ENCODE results near the gene TFEC.

TFEC gene

GRCh38 chr7:115973406-115973805 lies 57.2 kb downstream of the TFEC start:
- Histone ChIP-seq H3K4me1 (no peaks in the 10 kb centered on the region), H3K9me3 (no peaks in the 10 kb centered on the region), H3K27me3 (ENCODE audit: low read depth) (no peaks in the 10 kb centered on the region), H3K36me3 (replicated peaks) (no peaks in the 10 kb centered on the region), H3K4me3 (no peak overlapping the region)
- in situ Hi-C loops (cut with MboI; ENCODE audit: low sequenced_read_pairs): no loop called here
- DNase-seq (ENCODE audit: low spot score in 2 of 2): no peak

GRCh38 chr7:115971506-115971905 lies 59.1 kb downstream of the TFEC start:
- Histone ChIP-seq H3K9me3 (no peaks in the 10 kb centered on the region), H3K4me1 (no peaks in the 10 kb centered on the region), H3K4me3 (no peak overlapping the region), H3K27me3 (ENCODE audit: low read depth) (no peaks in the 10 kb centered on the region), H3K36me3 (replicated peaks) (no peaks in the 10 kb centered on the region)
- in situ Hi-C loops (cut with MboI; ENCODE audit: low sequenced_read_pairs): no loop called here
- DNase-seq (ENCODE audit: low spot score in 2 of 2): no peak

DNA sequence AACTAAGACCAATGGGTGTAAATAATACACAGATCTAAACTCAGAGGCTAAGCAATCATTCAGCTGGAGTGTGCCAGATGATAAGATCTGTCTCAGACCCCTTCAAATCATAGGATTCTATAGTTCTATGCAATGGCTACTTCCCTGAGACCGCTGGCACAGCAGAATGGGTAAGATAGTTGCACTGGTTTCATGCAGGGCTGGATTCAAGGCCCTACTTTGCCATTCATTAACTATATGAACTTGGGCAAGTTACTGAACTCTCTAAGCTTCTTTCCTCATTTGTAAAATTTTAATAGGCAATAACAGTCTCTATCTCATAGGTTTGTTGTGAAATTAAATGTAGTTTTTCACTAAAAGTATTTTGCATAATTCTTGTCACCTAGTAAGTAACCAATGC lies 62.0 kb downstream of the TFEC start:
- in situ Hi-C loops (cut with MboI; ENCODE audit: low sequenced_read_pairs): no loop called here
- no peaks in the 10 kb centered on the region for H3K4me1 ChIP-seq
- no peaks in the 10 kb centered on the region for H3K9me3 ChIP-seq
- H3K36me3 ChIP-seq (replicated peaks): no peaks in the 10 kb centered on the region
- H3K27me3 ChIP-seq (ENCODE audit: low read depth): no peaks in the 10 kb centered on the region
- H3K4me3 ChIP-seq: no peak overlapping the region
- DNase-seq (ENCODE audit: low spot score in 2 of 2): no peak

GRCh38 chr7:115968171-115968570 lies 62.4 kb downstream of the TFEC start:
- no peaks in the 10 kb centered on the region for H3K27me3 ChIP-seq (ENCODE audit: low read depth)
- H3K36me3 ChIP-seq (replicated peaks): no peaks in the 10 kb centered on the region
- in situ Hi-C loops (cut with MboI; ENCODE audit: low sequenced_read_pairs): no loop called here
- no peaks in the 10 kb centered on the region for H3K4me1 ChIP-seq
- no peak for DNase-seq (ENCODE audit: low spot score in 2 of 2)
- H3K4me3 ChIP-seq: no peak overlapping the region
- no peaks in the 10 kb centered on the region for H3K9me3 ChIP-seq

DNA sequence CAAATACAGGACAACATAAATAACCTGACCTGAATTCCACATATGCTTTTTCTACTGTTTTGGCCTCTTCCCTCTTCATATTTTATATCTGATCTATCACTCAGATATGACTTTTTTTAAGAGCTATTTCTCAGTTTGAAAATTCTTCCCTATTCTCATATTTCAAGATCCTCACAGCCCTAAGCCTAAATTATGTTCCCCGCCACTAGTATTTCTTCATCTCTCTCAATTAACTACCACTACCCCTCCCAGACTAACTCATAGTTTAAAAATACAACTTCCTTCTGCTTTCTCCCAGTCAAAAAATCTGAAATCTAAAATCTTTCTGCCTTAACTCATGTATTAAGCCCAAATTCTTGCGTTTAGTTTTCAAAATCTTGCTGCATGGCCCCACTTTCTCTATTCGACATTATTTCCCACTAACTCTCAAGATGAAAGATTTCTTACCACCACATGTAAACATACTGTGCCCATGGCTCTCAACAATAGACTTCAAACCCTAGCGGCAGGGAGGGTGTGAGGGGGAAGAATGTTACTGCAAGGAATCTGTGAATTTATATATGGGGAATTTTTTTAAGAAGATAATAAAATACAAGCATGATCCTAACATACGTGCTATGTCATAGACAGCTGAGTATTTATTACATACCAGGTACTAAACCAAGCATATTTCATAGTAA lies 64.6 kb downstream of the TFEC start:
- H3K4me1 ChIP-seq: no peaks in the 10 kb centered on the region
- H3K36me3 ChIP-seq (replicated peaks): no peaks in the 10 kb centered on the region
- in situ Hi-C loops (cut with MboI; ENCODE audit: low sequenced_read_pairs): no loop called here
- no peak for DNase-seq (ENCODE audit: low spot score in 2 of 2)
- H3K27me3 ChIP-seq (ENCODE audit: low read depth): no peaks in the 10 kb centered on the region
- no peaks in the 10 kb centered on the region for H3K9me3 ChIP-seq
- no peak overlapping the region for H3K4me3 ChIP-seq

DNA sequence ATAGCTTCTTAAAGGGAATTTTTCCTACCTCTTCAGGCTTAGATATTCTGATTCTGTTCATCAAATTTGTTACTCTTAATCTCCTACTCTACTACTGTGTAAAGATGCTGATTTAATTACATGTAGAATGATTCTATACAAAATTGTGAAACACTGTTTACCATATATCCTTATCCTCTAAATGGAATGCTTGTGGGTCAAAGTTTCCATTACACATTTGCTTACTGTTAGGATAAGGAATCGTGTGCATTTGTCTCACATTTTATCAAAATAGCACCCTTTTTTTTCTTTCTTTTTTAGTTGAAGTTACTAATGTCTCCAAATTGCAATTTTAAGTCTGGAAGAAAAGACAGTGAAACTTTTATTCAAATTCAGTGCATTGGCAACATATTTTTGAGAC lies 65.3 kb downstream of the TFEC start:
- Histone ChIP-seq H3K9me3 (no peaks in the 10 kb centered on the region), H3K36me3 (replicated peaks) (no peaks in the 10 kb centered on the region), H3K4me3 (no peak overlapping the region), H3K4me1 (no peaks in the 10 kb centered on the region), H3K27me3 (ENCODE audit: low read depth) (no peaks in the 10 kb centered on the region)
- in situ Hi-C loops (cut with MboI; ENCODE audit: low sequenced_read_pairs): no loop called here
- no peak for DNase-seq (ENCODE audit: low spot score in 2 of 2)

DNA sequence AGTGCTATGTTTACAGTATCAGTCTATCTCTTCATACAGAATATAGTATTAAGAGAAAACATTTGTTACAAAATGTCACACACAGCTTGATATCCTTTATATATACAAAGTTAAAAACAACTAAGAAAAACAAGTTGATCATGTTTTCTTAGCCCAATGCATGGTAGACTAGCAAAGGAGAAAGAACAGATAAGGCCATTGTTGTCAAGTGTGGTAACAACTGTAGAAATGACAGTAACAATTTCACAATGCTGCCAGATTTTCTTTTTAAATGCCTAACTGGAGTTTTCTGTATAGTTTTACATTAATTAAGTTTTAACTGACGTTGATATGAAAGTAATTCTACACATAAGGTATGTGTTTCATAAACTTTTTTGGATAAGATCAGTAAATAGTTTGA lies 65.8 kb downstream of the TFEC start:
- Histone ChIP-seq H3K27me3 (ENCODE audit: low read depth) (no peaks in the 10 kb centered on the region), H3K4me3 (no peak overlapping the region), H3K36me3 (replicated peaks) (no peaks in the 10 kb centered on the region), H3K9me3 (no peaks in the 10 kb centered on the region), H3K4me1 (no peaks in the 10 kb centered on the region)
- in situ Hi-C loops (cut with MboI; ENCODE audit: low sequenced_read_pairs): no loop called here
- DNase-seq (ENCODE audit: low spot score in 2 of 2): no peak

- no peak overlapping the region for H3K4me3 ChIP-seq
- H3K9me3 ChIP-seq: no peaks in the 10 kb centered on the region
- DNase-seq (ENCODE audit: low spot score in 2 of 2): no peak
- H3K36me3 ChIP-seq (replicated peaks): no peaks in the 10 kb centered on the region
- H3K4me1 ChIP-seq: no peaks in the 10 kb centered on the region
- in situ Hi-C loops (cut with MboI; ENCODE audit: low sequenced_read_pairs): no loop called here
- no peaks in the 10 kb centered on the region for H3K27me3 ChIP-seq (ENCODE audit: low read depth)
These were observed 68.2 kb downstream of the TFEC start for GRCh38 chr7:115962340-115962739.

GRCh38 chr7:115953592-115954255 lies 76.8 kb downstream of the TFEC start:
- no peaks in the 10 kb centered on the region for H3K27me3 ChIP-seq (ENCODE audit: low read depth)
- in situ Hi-C loops (cut with MboI; ENCODE audit: low sequenced_read_pairs): no loop called here

DNA sequence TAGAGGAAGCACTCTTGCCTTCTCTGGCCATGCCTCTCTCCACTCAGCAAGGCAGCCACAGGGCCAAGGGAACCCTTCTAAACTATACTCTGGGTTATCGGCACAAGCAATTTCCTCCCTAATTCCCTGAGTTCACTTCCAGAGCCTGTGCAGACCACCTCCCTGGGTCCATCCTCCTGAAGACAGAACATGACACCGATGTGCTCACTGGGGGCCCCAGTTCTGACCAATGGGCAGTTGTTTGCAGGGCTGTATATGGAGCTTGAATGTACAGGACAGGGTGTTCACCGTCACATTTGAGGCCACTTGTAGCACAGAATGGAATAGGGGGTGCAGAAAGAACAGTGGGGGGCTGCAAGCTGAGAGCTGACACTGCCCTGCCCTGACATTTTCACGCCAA lies 77.7 kb downstream of the TFEC start:
- H3K9me3 ChIP-seq: no peaks in the 10 kb centered on the region
- no peaks in the 10 kb centered on the region for H3K36me3 ChIP-seq (replicated peaks)
- H3K27me3 ChIP-seq (ENCODE audit: low read depth): no peaks in the 10 kb centered on the region
- no peak for DNase-seq (ENCODE audit: low spot score in 2 of 2)
- H3K4me3 ChIP-seq: no peak overlapping the region
- no peaks in the 10 kb centered on the region for H3K4me1 ChIP-seq
- in situ Hi-C loops (cut with MboI; ENCODE audit: low sequenced_read_pairs): no loop called here

More at GRCh38 chr7:115953592-115954255, 76.8 kb downstream of the TFEC start:
- no peaks in the 10 kb centered on the region for H3K4me1 ChIP-seq
- no peaks in the 10 kb centered on the region for H3K36me3 ChIP-seq (replicated peaks)
- no peak overlapping the region for H3K4me3 ChIP-seq
- no peak for DNase-seq (ENCODE audit: low spot score in 2 of 2)
- H3K9me3 ChIP-seq: no peaks in the 10 kb centered on the region

DNA sequence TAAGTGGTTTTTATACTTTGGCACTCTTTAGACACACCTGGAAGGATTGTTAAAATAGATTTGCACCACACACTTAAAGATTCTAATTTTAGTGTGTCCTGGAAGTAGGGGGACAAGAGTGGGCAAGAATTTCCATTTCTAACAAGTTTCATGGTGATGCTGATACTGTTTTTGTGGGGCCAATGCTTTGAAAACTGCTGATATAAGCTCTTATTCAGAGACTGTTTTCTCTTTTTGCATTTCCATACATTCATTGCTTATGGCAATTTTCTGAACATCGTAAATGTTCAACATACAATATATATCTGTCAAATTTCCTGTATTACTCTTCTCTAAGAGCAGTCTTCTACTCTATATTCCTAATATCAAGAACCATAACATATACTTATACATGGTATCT lies 79.0 kb downstream of the TFEC start:
- Histone ChIP-seq H3K27me3 (ENCODE audit: low read depth) (no peaks in the 10 kb centered on the region), H3K9me3 (no peaks in the 10 kb centered on the region), H3K36me3 (replicated peaks) (no peaks in the 10 kb centered on the region), H3K4me3 (no peak overlapping the region), H3K4me1 (no peaks in the 10 kb centered on the region)
- in situ Hi-C loops (cut with MboI; ENCODE audit: low sequenced_read_pairs): no loop called here
- DNase-seq (ENCODE audit: low spot score in 2 of 2): no peak

DNA sequence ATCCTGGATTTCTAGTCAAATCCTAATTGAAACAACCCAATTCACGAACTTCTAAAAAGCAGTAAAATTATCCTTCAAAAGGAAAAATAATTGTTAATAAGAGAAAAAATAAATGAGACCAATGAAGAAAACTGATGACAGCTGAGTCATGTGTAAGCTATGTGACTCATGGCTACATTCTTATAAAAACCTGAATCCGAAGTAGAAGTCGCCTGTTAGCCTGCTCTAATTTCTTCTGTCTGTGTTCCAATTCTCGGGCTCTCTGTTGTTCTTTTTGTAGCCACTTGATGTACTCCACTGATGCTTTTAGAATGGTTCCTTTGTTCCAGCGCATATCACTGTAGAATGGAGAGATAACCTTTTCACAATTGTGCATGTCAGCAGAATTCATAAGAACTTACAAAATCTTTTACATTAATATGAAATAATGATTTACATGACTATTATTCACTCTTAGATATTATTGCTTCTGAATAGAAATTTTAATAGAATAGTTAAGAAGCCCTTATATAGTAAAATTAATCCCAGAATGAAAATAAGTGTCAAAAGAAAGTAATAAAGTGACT lies 88.8 kb downstream of the TFEC start:
- DNase-seq (ENCODE audit: low spot score in 2 of 2): no peak

GRCh38 chr7:115940460-115941060 lies 90.0 kb downstream of the TFEC start:
- H3K27me3 ChIP-seq (ENCODE audit: low read depth): no peaks in the 10 kb centered on the region; the same call in 1 of the 2 replicates
- H3K4me3 ChIP-seq: no peak overlapping the region
- no peaks in the 10 kb centered on the region for H3K36me3 ChIP-seq (replicated peaks)
- in situ Hi-C loops (cut with MboI; ENCODE audit: low sequenced_read_pairs): no loop called here
- no peak for DNase-seq (ENCODE audit: low spot score in 2 of 2)
- no peaks in the 10 kb centered on the region for H3K9me3 ChIP-seq
- no peaks in the 10 kb centered on the region for H3K4me1 ChIP-seq

More for the DNA sequence above, 88.8 kb downstream of the TFEC start:
- no peaks in the 10 kb centered on the region for H3K9me3 ChIP-seq
- no peaks in the 10 kb centered on the region for H3K36me3 ChIP-seq (replicated peaks)
- in situ Hi-C loops (cut with MboI; ENCODE audit: low sequenced_read_pairs): no loop called here
- no peak overlapping the region for H3K4me3 ChIP-seq
- no peaks in the 10 kb centered on the region for H3K4me1 ChIP-seq
- no peaks in the 10 kb centered on the region for H3K27me3 ChIP-seq (ENCODE audit: low read depth)

- Histone ChIP-seq H3K27me3 (ENCODE audit: low read depth) (no peaks in the 10 kb centered on the region; the same call in 1 of the 2 replicates), H3K9me3 (no peaks in the 10 kb centered on the region), H3K4me1 (no peaks in the 10 kb centered on the region; the same call in 1 of the 2 replicates), H3K36me3 (replicated peaks) (no peaks in the 10 kb centered on the region), H3K4me3 (no peak overlapping the region)
- DNase-seq (ENCODE audit: low spot score in 2 of 2): no peak
- in situ Hi-C loops (cut with MboI; ENCODE audit: low sequenced_read_pairs): no loop called here
These were observed 92.6 kb downstream of the TFEC start for GRCh38 chr7:115937960-115938359.
